Urinary bladder (tissue), 4 donors: ENCODE measurements around the gene GABRB3. TPM values are rescaled to one million over a fixed set of nuclear protein-coding genes. Genes with fewer than 3 reads are reported as not detected.

Source experiments
- DNase-seq: peaks from one replicate; pipeline ENCODE4 v3.0.0-alpha.2; 2015; ENCODE audit errors: extremely low spot score
- H3K27ac ChIP-seq: one replicate; pipeline ENCODE4 v1.5.1; 2013; ENCODE audit warnings: low read depth, mild to moderate bottlenecking, moderate library complexity
- H3K36me3 ChIP-seq: one replicate; pipeline ENCODE4 v1.6.1; 2013; ENCODE audit warnings: mild to moderate bottlenecking, moderate library complexity; ENCODE audit not compliant: insufficient read depth
- H3K4me1 ChIP-seq: one replicate; pipeline ENCODE4 v1.6.1; 2013; ENCODE audit warnings: mild to moderate bottlenecking, moderate library complexity; ENCODE audit not compliant: insufficient read depth
- H3K4me3 ChIP-seq: one replicate; pipeline ENCODE4 v1.5.1; 2013; ENCODE audit warnings: low read depth, low read length
- WGBS: extraction: QIAGEN DNeasy Blood & Tissue Kit; methylation state at CpG from one replicate; pipeline ENCODE4 v1.1.7; 2013; 5-methylcytosine and 5-hydroxymethylcytosine counted together
- polyA plus RNA-seq: library from polyadenylated mRNA; stranded (reverse); fragments of 200-250 nt; gene quantifications from one replicate; pipeline ENCODE4 v1.2.3, GENCODE V29; 2013
- total RNA-seq: library from RNA; depleted of rRNA; stranded (reverse); fragments of >200 nt; gene quantifications from one replicate; pipeline ENCODE4 v1.2.3, GENCODE V29; 2014
- donor health status: healthy with polysubstance abuse.
- donor health status: healthy.

GABRB3 gene
- total and polyA plus RNA-seq, 2 donors = 2.3 to 2.5 TPM

- Histone ChIP-seq H3K36me3 (no peaks in the 10 kb centered on the region), H3K4me1 (no peaks in the 10 kb centered on the region), H3K4me3 (no peak overlapping the region), H3K27ac (no peak overlapping the region)
- WGBS = 78% methylated on average over 6 of the region's 6 CpGs
- DNase-seq = no peak
These were observed 207.3 kb downstream of the GABRB3 start for GRCh38 chr15:26565542-26565941.

GRCh38 chr15:26564361-26564760 is 208.5 kb downstream of the GABRB3 start:
- H3K4me1 ChIP-seq = no peaks in the 10 kb centered on the region
- no peak overlapping the region for H3K27ac ChIP-seq
- no peaks in the 10 kb centered on the region for H3K36me3 ChIP-seq
- no peak overlapping the region for H3K4me3 ChIP-seq
- 75% methylated on average over 6 of the region's 6 CpGs for WGBS
- no peak for DNase-seq

- 82% methylated on average over 2 of the region's 2 CpGs for WGBS
- DNase-seq = no peak
- H3K4me3 ChIP-seq = no peak overlapping the region
- no peaks in the 10 kb centered on the region for H3K4me1 ChIP-seq
- H3K27ac ChIP-seq = no peak overlapping the region
- H3K36me3 ChIP-seq = no peaks in the 10 kb centered on the region
These were observed 210.5 kb downstream of the GABRB3 start for GRCh38 chr15:26562336-26562735.

GRCh38 chr15:26561896-26562295 is 211.0 kb downstream of the GABRB3 start:
- no peaks in the 10 kb centered on the region for H3K4me1 ChIP-seq
- no peak overlapping the region for H3K4me3 ChIP-seq
- no peak for DNase-seq
- WGBS = 78% methylated on average over 7 of the region's 7 CpGs
- H3K36me3 ChIP-seq = no peaks in the 10 kb centered on the region
- no peak overlapping the region for H3K27ac ChIP-seq

GRCh38 chr15:26561130-26561529 is 211.7 kb downstream of the GABRB3 start:
- DNase-seq = no peak
- no peak overlapping the region for H3K4me3 ChIP-seq
- no peaks in the 10 kb centered on the region for H3K36me3 ChIP-seq
- H3K27ac ChIP-seq = no peak overlapping the region
- WGBS = 30% methylated on average over 5 of the region's 5 CpGs
- H3K4me1 ChIP-seq = no peaks in the 10 kb centered on the region

GRCh38 chr15:26555898-26556297 is 217.0 kb downstream of the GABRB3 start:
- 87% methylated on average over 3 of the region's 3 CpGs for WGBS
- no peaks in the 10 kb centered on the region for H3K4me1 ChIP-seq
- H3K27ac ChIP-seq = no peak overlapping the region
- H3K36me3 ChIP-seq = no peaks in the 10 kb centered on the region
- no peak for DNase-seq
- no peak overlapping the region for H3K4me3 ChIP-seq

- DNase-seq = no peak
- no peaks in the 10 kb centered on the region for H3K36me3 ChIP-seq
- WGBS = 90% methylated on average over 9 of the region's 9 CpGs
- H3K4me1 ChIP-seq = no peaks in the 10 kb centered on the region
- no peak overlapping the region for H3K27ac ChIP-seq
- no peak overlapping the region for H3K4me3 ChIP-seq
These were observed 221.4 kb downstream of the GABRB3 start for GRCh38 chr15:26551473-26551872.

- no peaks in the 10 kb centered on the region for H3K4me1 ChIP-seq
- WGBS = 69% methylated on average over 3 of the region's 3 CpGs
- no peak overlapping the region for H3K27ac ChIP-seq
- H3K4me3 ChIP-seq = no peak overlapping the region
- no peak for DNase-seq
- H3K36me3 ChIP-seq = no peaks in the 10 kb centered on the region
These were observed 222.0 kb downstream of the GABRB3 start for GRCh38 chr15:26550880-26551279.

- no peak overlapping the region for H3K4me3 ChIP-seq
- WGBS = 74% methylated on average over 2 of the region's 2 CpGs
- H3K36me3 ChIP-seq = no peaks in the 10 kb centered on the region
- no peaks in the 10 kb centered on the region for H3K4me1 ChIP-seq
- DNase-seq = no peak
- no peak overlapping the region for H3K27ac ChIP-seq
These were observed 235.2 kb downstream of the GABRB3 start for GRCh38 chr15:26537663-26538062.

- Histone ChIP-seq H3K36me3 (no peaks in the 10 kb centered on the region), H3K4me1 (no peaks in the 10 kb centered on the region), H3K4me3 (no peak overlapping the region), H3K27ac (no peak overlapping the region)
- WGBS = 75% methylated on average over 4 of the region's 4 CpGs
- no peak for DNase-seq
These were observed 241.4 kb downstream of the GABRB3 start for GRCh38 chr15:26531489-26531888.

GRCh38 chr15:26525096-26525495 is 247.8 kb downstream of the GABRB3 start:
- H3K4me1 ChIP-seq = no peaks in the 10 kb centered on the region
- WGBS = 87% methylated on average over 2 of the region's 2 CpGs
- H3K27ac ChIP-seq = no peak overlapping the region
- no peak for DNase-seq
- H3K4me3 ChIP-seq = no peak overlapping the region
- H3K36me3 ChIP-seq = no peaks in the 10 kb centered on the region

- Histone ChIP-seq H3K4me1 (no peaks in the 10 kb centered on the region), H3K36me3 (no peaks in the 10 kb centered on the region), H3K4me3 (no peak overlapping the region), H3K27ac (no peak overlapping the region)
- no peak for DNase-seq
- WGBS = 78% methylated on average over 9 of the region's 9 CpGs
These were observed 251.1 kb downstream of the GABRB3 start for GRCh38 chr15:26521691-26522198.

- no peak overlapping the region for H3K4me3 ChIP-seq
- WGBS = 59% methylated on average over 8 of the region's 8 CpGs
- DNase-seq = no peak
- no peak overlapping the region for H3K27ac ChIP-seq
- H3K36me3 ChIP-seq = no peaks in the 10 kb centered on the region
- H3K4me1 ChIP-seq = no peaks in the 10 kb centered on the region
These were observed 251.7 kb downstream of the GABRB3 start for GRCh38 chr15:26521130-26521529.

GRCh38 chr15:26518885-26519284 is 254.0 kb downstream of the GABRB3 start:
- H3K27ac ChIP-seq = no peak overlapping the region
- no peaks in the 10 kb centered on the region for H3K36me3 ChIP-seq
- no peak for DNase-seq
- H3K4me1 ChIP-seq = no peaks in the 10 kb centered on the region
- H3K4me3 ChIP-seq = no peak overlapping the region
- WGBS = 91% methylated on average over 6 of the region's 6 CpGs
